H9 (cell line): ENCODE data around the gene DAPK1. TPM values are rescaled to one million over a fixed set of nuclear protein-coding genes. Genes with fewer than 3 reads are reported as not detected.

Source experiments
- DNase-seq: peaks from one replicate; pipeline ENCODE4 v3.0.0-alpha.2; 2017
- H2AFZ ChIP-seq: one replicate; pipeline ENCODE4 v1.6.1; 2013; ENCODE audit warnings: mild to moderate bottlenecking, low read length, control low read depth, moderate library complexity
- H2AK5ac ChIP-seq: 2 replicates; pipeline ENCODE4 v1.6.1; 2013; ENCODE audit warnings: low read length, control low read depth, mixed read lengths; ENCODE audit not compliant: insufficient read length
- H2BK120ac ChIP-seq: one replicate; pipeline ENCODE4 v1.6.1; 2013; ENCODE audit warnings: low read depth, mild to moderate bottlenecking, low read length, control low read depth, inconsistent platforms; ENCODE audit not compliant: poor library complexity, severe bottlenecking
- H2BK12ac ChIP-seq: 2 replicates; pipeline ENCODE4 v1.6.1; 2013; ENCODE audit warnings: low read length, control low read depth, mixed read lengths, low read depth; ENCODE audit not compliant: insufficient read length
- H2BK15ac ChIP-seq: 2 replicates; pipeline ENCODE4 v1.6.1; 2013; ENCODE audit warnings: low read depth, low read length, control low read depth
- H2BK20ac ChIP-seq: one replicate; pipeline ENCODE4 v1.6.1; 2013; ENCODE audit warnings: low read depth, mild to moderate bottlenecking, low read length, control low read depth, inconsistent platforms; ENCODE audit not compliant: poor library complexity, severe bottlenecking
- H2BK5ac ChIP-seq: 2 replicates; pipeline ENCODE4 v1.6.1; 2013; ENCODE audit warnings: low read length, control low read depth, mixed read lengths; ENCODE audit not compliant: insufficient read length
- H3K14ac ChIP-seq: 2 replicates; pipeline ENCODE4 v1.6.1; 2013; ENCODE audit warnings: low read length, control low read depth; ENCODE audit not compliant: insufficient read depth
- H3K18ac ChIP-seq: 2 replicates; pipeline ENCODE4 v1.6.1; 2013; ENCODE audit warnings: low read depth, mild to moderate bottlenecking, mixed read lengths, low read length, control low read depth; ENCODE audit not compliant: insufficient read length
- H3K23ac ChIP-seq: 2 replicates; pipeline ENCODE4 v1.6.1; 2013; ENCODE audit warnings: low read length, control low read depth, mixed read lengths, low read depth; ENCODE audit not compliant: insufficient read length
- H3K23me2 ChIP-seq: 2 replicates; pipeline ENCODE4 v1.6.1; 2013; ENCODE audit warnings: low read depth, mild to moderate bottlenecking, mixed read lengths, low read length, control low read depth; ENCODE audit not compliant: insufficient read length, poor library complexity, severe bottlenecking
- H3K27ac ChIP-seq: 2 replicates; pipeline ENCODE4 v1.5.1; 2013; ENCODE audit warnings: low read length, control low read depth, mixed read lengths, low read depth; ENCODE audit not compliant: insufficient read length
- H3K27me3 ChIP-seq: 2 replicates; pipeline ENCODE4 v1.6.1; 2013; ENCODE audit warnings: low read length, control low read depth, inconsistent platforms; ENCODE audit not compliant: insufficient read depth
- H3K4ac ChIP-seq: 2 replicates; pipeline ENCODE4 v1.6.1; 2013; ENCODE audit warnings: low read depth, mild to moderate bottlenecking, control low read depth, inconsistent platforms, low read length, moderate library complexity
- H3K4me1 ChIP-seq: 2 replicates; pipeline ENCODE4 v1.6.1; 2013; ENCODE audit warnings: low read length, control low read depth, inconsistent platforms; ENCODE audit not compliant: insufficient read depth
- H3K4me2 ChIP-seq: 2 replicates; pipeline ENCODE4 v1.6.1; 2013; ENCODE audit warnings: low read length, control low read depth, mixed read lengths; ENCODE audit not compliant: insufficient read length, insufficient read depth
- H3K56ac ChIP-seq: 2 replicates; pipeline ENCODE4 v1.6.1; 2013; ENCODE audit warnings: low read depth, mild to moderate bottlenecking, mixed read lengths, low read length, control low read depth; ENCODE audit not compliant: insufficient read length
- H3K79me1 ChIP-seq: 2 replicates; pipeline ENCODE4 v1.6.1; 2013; ENCODE audit warnings: low read depth, mild to moderate bottlenecking, moderate library complexity, low read length, control low read depth, inconsistent platforms; ENCODE audit not compliant: insufficient read depth, poor library complexity, severe bottlenecking
- H3K79me2 ChIP-seq: 2 replicates; pipeline ENCODE4 v1.6.1; 2013; ENCODE audit warnings: low read length, control low read depth, inconsistent platforms; ENCODE audit not compliant: insufficient read depth
- H3K9ac ChIP-seq: 2 replicates; pipeline ENCODE4 v1.6.1; 2013; ENCODE audit warnings: low read length, control low read depth, mixed read lengths; ENCODE audit not compliant: insufficient read length; ENCODE audit errors: extremely low read depth
- H3K9me3 ChIP-seq: one replicate; pipeline ENCODE4 v1.6.1; 2013; ENCODE audit warnings: low read depth, low read length, inconsistent platforms; ENCODE audit not compliant: control insufficient read depth
- H3T11ph ChIP-seq: one replicate; pipeline ENCODE4 v1.6.1; 2013; ENCODE audit warnings: mild to moderate bottlenecking, low read length, control low read depth, inconsistent platforms
- H4K20me1 ChIP-seq: one replicate; pipeline ENCODE4 v1.6.1; 2013; ENCODE audit not compliant: control insufficient read depth, insufficient read length, insufficient read depth
- H4K5ac ChIP-seq: 2 replicates; pipeline ENCODE4 v1.6.1; 2013; ENCODE audit warnings: low read depth, mild to moderate bottlenecking, mixed read lengths, low read length, control low read depth; ENCODE audit not compliant: insufficient read length
- H4K8ac ChIP-seq: replicated peaks from 2 replicates; pipeline ENCODE4 v1.6.1; 2013; ENCODE audit warnings: low read length, control low read depth, mixed read lengths, low read depth; ENCODE audit not compliant: insufficient read length
- H4K91ac ChIP-seq: 2 replicates; pipeline ENCODE4 v1.6.1; 2013; ENCODE audit warnings: low read depth, mild to moderate bottlenecking, moderate library complexity, mixed read lengths, low read length, control low read depth; ENCODE audit not compliant: insufficient read length
- H3K27ac Mint-ChIP-seq, 3 experiments: 2 replicates in 2 of 3; 3 replicates in 1 of 3; pipeline ENCODE4 v1.8.0; 2020 to 2021; ENCODE audit warnings: mixed read lengths in 3 of 3, mild to moderate bottlenecking in 1 of 3, moderate library complexity in 1 of 3
- H3K27me3 Mint-ChIP-seq: 2 replicates; pipeline ENCODE4 v1.8.0; 2021; ENCODE audit warnings: low read depth, mild to moderate bottlenecking, moderate library complexity, mixed read lengths
- H3K36me3 Mint-ChIP-seq, 3 experiments: 2 replicates in 2 of 3; 3 replicates in 1 of 3; pipeline ENCODE4 v1.8.0; 2020 to 2021; ENCODE audit warnings: low read depth in 3 of 3, mixed read lengths in 3 of 3; ENCODE audit not compliant: insufficient read depth in 1 of 3
- H3K4me1 Mint-ChIP-seq, 2 experiments: 2 replicates each; pipeline ENCODE4 v1.8.0; 2020; ENCODE audit warnings: mixed read lengths in 2 of 2
- H3K4me3 Mint-ChIP-seq, 2 experiments: 2 replicates in 1 of 2; 3 replicates in 1 of 2; pipeline ENCODE4 v1.8.0; 2020 to 2021; ENCODE audit warnings: mild to moderate bottlenecking in 2 of 2, mixed read lengths in 2 of 2, moderate library complexity in 1 of 2
- H3K9me3 Mint-ChIP-seq, 2 experiments: 2 replicates in 1 of 2; 3 replicates in 1 of 2; pipeline ENCODE4 v1.8.0; 2020; ENCODE audit warnings: mild to moderate bottlenecking in 2 of 2, mixed read lengths in 2 of 2, moderate library complexity in 1 of 2
- WGBS: extraction: QIAGEN DNeasy Blood & Tissue Kit; methylation state at CpG from one replicate; pipeline ENCODE4 v1.1.7; 2013; ENCODE audit warnings: missing lambda C conversion rate, low lambda C conversion rate, mixed read lengths; ENCODE audit not compliant: insufficient read length; ENCODE audit errors: extremely low coverage; 5-methylcytosine and 5-hydroxymethylcytosine counted together
- total RNA-seq: library from RNA; stranded (reverse); gene quantifications from 2 replicates; pipeline ENCODE4 v1.2.1, GENCODE V29; 2021
- TF ChIP-seq, protein P1 (sequence below): fragments of 200-600 bp; sonication (generic); conservative IDR thresholded peaks from 3 replicates; pipeline ENCODE4 v1.8.0; 2021; ENCODE audit warnings: antibody characterized with exemption, mild to moderate bottlenecking

Gene DAPK1
- total RNA-seq, 1 experiment from 2014 or later = 79.4 TPM

DNA sequence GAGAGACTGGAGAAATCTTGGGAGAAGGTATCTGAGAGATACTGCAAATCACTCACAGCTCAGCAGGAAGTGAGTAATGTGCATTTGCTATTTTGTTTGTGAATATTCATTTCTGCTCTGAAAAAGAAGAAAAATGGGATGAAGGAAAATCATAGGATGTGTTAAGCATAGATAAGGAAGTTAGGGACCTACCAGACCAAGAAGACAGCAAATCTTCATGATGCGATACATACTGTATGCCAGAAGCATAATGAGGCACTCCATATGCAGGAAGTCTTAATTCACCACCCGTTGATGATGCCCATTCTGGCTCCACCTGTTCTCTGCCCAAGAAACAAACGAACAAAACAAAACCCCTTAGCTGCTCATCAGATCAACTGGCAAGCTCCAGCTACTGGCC lies 6.1 kb upstream of the DAPK1 start:
- H3K4me1 ChIP-seq = no peaks in the 10 kb centered on the region
- H3T11ph ChIP-seq = no peak overlapping the region
- H4K20me1 ChIP-seq = no peaks in the 10 kb centered on the region
- H4K5ac ChIP-seq = no peak overlapping the region
- no peak overlapping the region for H3K56ac ChIP-seq
- no peak overlapping the region for H3K14ac ChIP-seq
- no peaks in the 10 kb centered on the region for H3K79me2 ChIP-seq
- H2BK120ac ChIP-seq = no peak overlapping the region
- no peaks in the 10 kb centered on the region for H3K9me3 Mint-ChIP-seq
- no peak overlapping the region for H4K91ac ChIP-seq
- H3K9ac ChIP-seq = no peak overlapping the region
- no peaks in the 10 kb centered on the region for H3K9me3 ChIP-seq
- H3K27me3 Mint-ChIP-seq = peaks cover 23% of the 10 kb centered on the region
- H2AFZ ChIP-seq = no peak overlapping the region
- H2AK5ac ChIP-seq = no peak overlapping the region
- H3K4me3 Mint-ChIP-seq = no peak overlapping the region
- no peak overlapping the region for H2BK15ac ChIP-seq
- H4K8ac ChIP-seq = no peak overlapping the region
- H2BK12ac ChIP-seq = no peak overlapping the region
- H3K23ac ChIP-seq = no peak overlapping the region
- peaks cover 9 to 25% of the 10 kb centered on the region in 2 experiments for H3K4me1 Mint-ChIP-seq
- TF ChIP-seq, protein P1, sequence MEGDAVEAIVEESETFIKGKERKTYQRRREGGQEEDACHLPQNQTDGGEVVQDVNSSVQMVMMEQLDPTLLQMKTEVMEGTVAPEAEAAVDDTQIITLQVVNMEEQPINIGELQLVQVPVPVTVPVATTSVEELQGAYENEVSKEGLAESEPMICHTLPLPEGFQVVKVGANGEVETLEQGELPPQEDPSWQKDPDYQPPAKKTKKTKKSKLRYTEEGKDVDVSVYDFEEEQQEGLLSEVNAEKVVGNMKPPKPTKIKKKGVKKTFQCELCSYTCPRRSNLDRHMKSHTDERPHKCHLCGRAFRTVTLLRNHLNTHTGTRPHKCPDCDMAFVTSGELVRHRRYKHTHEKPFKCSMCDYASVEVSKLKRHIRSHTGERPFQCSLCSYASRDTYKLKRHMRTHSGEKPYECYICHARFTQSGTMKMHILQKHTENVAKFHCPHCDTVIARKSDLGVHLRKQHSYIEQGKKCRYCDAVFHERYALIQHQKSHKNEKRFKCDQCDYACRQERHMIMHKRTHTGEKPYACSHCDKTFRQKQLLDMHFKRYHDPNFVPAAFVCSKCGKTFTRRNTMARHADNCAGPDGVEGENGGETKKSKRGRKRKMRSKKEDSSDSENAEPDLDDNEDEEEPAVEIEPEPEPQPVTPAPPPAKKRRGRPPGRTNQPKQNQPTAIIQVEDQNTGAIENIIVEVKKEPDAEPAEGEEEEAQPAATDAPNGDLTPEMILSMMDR = no peak
- H3K23me2 ChIP-seq = no peaks in the 10 kb centered on the region
- no peak for DNase-seq
- no peak overlapping the region for H3K4me2 ChIP-seq
- no peak overlapping the region for H2BK20ac ChIP-seq
- WGBS = no CpG with 5 or more reads among the region's 3 CpGs
- H3K18ac ChIP-seq = no peak overlapping the region
- no peaks in the 10 kb centered on the region for H3K27me3 ChIP-seq
- H3K36me3 Mint-ChIP-seq = no peaks in the 10 kb centered on the region
- no peak overlapping the region for H2BK5ac ChIP-seq
- H3K27ac Mint-ChIP-seq = no peak overlapping the region
- no peak overlapping the region for H3K27ac ChIP-seq
- H3K4ac ChIP-seq = no peak overlapping the region
- no peaks in the 10 kb centered on the region for H3K79me1 ChIP-seq
